ENCODE data around the gene EFCC1.
"Not testable (repeated sequence)": the region's sequence is repeated elsewhere in the genome, so short reads cannot be mapped to it uniquely, and the experiment has no call there.

The EFCC1 gene

GRCh38 chr3:129063841-129064482, 62.9 kb downstream of the EFCC1 start (continued):
- no peak for TF ChIP-seq CREB5 (CRISPR knock-in tag; IDR thresholded peaks at IDR 0.05; ENCODE audit: low read depth)
- TF ChIP-seq ISL1 (CRISPR knock-in tag; IDR thresholded peaks at IDR 0.05), result no peak
- no peak for TF ChIP-seq CSRNP3 (CRISPR knock-in tag; IDR thresholded peaks at IDR 0.05)
- no peak for TF ChIP-seq RARB (CRISPR knock-in tag; IDR thresholded peaks at IDR 0.05)
- no peak for TF ChIP-seq SNAI2 (CRISPR knock-in tag; IDR thresholded peaks at IDR 0.05)
- TF ChIP-seq ZFP30 (CRISPR knock-in tag; IDR thresholded peaks at IDR 0.05), result no peak

GRCh38 chr3:129065016-129065719, 64.1 kb downstream of the EFCC1 start:
- no peak for TF ChIP-seq PPARA (CRISPR knock-in tag; IDR thresholded peaks at IDR 0.05; ENCODE audit: borderline replicate concordance)
- no peak for TF ChIP-seq SNAI2 (CRISPR knock-in tag; IDR thresholded peaks at IDR 0.05)
- no peak for TF ChIP-seq TOX (CRISPR knock-in tag; IDR thresholded peaks at IDR 0.05; ENCODE audit: borderline replicate concordance)
- TF ChIP-seq CSDC2 (CRISPR knock-in tag; IDR thresholded peaks at IDR 0.05), result no peak
- ATAC-seq, result no peak

- no peak for ATAC-seq
- TF ChIP-seq PPARA (CRISPR knock-in tag; IDR thresholded peaks at IDR 0.05; ENCODE audit: borderline replicate concordance) (no peak), BACH2 (CRISPR knock-in tag; IDR thresholded peaks at IDR 0.05; ENCODE audit: borderline replicate concordance) (no peak), ZNF565 (CRISPR knock-in tag; conservative IDR thresholded peaks at IDR 0.05; ENCODE audit: low read depth) (no peak), ZC3H10 (CRISPR knock-in tag; IDR thresholded peaks at IDR 0.05) (no peak), ZFP3 (CRISPR knock-in tag; IDR thresholded peaks at IDR 0.05) (no peak), PATZ1 (CRISPR knock-in tag; IDR thresholded peaks at IDR 0.05; ENCODE audit: borderline replicate concordance) (no peak), OSR1 (CRISPR knock-in tag; IDR thresholded peaks at IDR 0.05) (no peak), ZNF8 (CRISPR knock-in tag; IDR thresholded peaks at IDR 0.05) (no peak), ZNF70 (CRISPR knock-in tag; IDR thresholded peaks at IDR 0.05) (no peak), POU6F1 (CRISPR knock-in tag; IDR thresholded peaks at IDR 0.05; ENCODE audit: borderline replicate concordance, low read depth) (no peak), ISL1 (CRISPR knock-in tag; IDR thresholded peaks at IDR 0.05) (no peak), RARB (CRISPR knock-in tag; IDR thresholded peaks at IDR 0.05) (no peak), ESRRG (CRISPR knock-in tag; IDR thresholded peaks at IDR 0.05) (no peak), CSRNP3 (CRISPR knock-in tag; IDR thresholded peaks at IDR 0.05) (no peak), TOX (CRISPR knock-in tag; IDR thresholded peaks at IDR 0.05; ENCODE audit: borderline replicate concordance) (no peak)
Observed at GRCh38 chr3:129065720-129066073, 64.6 kb downstream of the EFCC1 start.

GRCh38 chr3:129067719-129068118, 66.6 kb downstream of the EFCC1 start:
- ATAC-seq, result not testable (repeated sequence)

All from SK-N-SH treated with all-trans-retinoic acid at 6 μM for 48 hours (cell line).